Nephron progenitor cell (in vitro differentiated cells): ENCODE results near the gene TECPR2.

ENCODE experiments used
- DNase-seq: peaks from one replicate; pipeline ENCODE4 v3.0.0; 2021
- H3K27ac Mint-ChIP-seq: 2 replicates; pipeline ENCODE4 v1.8.0; 2021; ENCODE audit warnings: mild to moderate bottlenecking, moderate library complexity, mixed read lengths
- H3K27me3 Mint-ChIP-seq: 2 replicates; pipeline ENCODE4 v1.8.0; 2021; ENCODE audit warnings: mild to moderate bottlenecking, low read depth, mixed read lengths; ENCODE audit not compliant: poor library complexity
- H3K36me3 Mint-ChIP-seq: 2 replicates; pipeline ENCODE4 v1.8.0; 2021; ENCODE audit warnings: low read depth, mixed read lengths
- H3K4me1 Mint-ChIP-seq: 2 replicates; pipeline ENCODE4 v1.8.0; 2021; ENCODE audit warnings: mixed read lengths
- H3K4me3 Mint-ChIP-seq: 2 replicates; pipeline ENCODE4 v1.8.0; 2021; ENCODE audit warnings: mild to moderate bottlenecking, moderate library complexity, mixed read lengths
- H3K9me3 Mint-ChIP-seq: 2 replicates; pipeline ENCODE4 v1.8.0; 2021; ENCODE audit warnings: mild to moderate bottlenecking, moderate library complexity, mixed read lengths
- CTCF ChIP-seq: fragments of 200-600 bp; sonication (generic); IDR thresholded peaks from 2 replicates; pipeline ENCODE4 v1.5.0; 2021; ENCODE audit warnings: antibody characterized with exemption

TECPR2 gene

DNA sequence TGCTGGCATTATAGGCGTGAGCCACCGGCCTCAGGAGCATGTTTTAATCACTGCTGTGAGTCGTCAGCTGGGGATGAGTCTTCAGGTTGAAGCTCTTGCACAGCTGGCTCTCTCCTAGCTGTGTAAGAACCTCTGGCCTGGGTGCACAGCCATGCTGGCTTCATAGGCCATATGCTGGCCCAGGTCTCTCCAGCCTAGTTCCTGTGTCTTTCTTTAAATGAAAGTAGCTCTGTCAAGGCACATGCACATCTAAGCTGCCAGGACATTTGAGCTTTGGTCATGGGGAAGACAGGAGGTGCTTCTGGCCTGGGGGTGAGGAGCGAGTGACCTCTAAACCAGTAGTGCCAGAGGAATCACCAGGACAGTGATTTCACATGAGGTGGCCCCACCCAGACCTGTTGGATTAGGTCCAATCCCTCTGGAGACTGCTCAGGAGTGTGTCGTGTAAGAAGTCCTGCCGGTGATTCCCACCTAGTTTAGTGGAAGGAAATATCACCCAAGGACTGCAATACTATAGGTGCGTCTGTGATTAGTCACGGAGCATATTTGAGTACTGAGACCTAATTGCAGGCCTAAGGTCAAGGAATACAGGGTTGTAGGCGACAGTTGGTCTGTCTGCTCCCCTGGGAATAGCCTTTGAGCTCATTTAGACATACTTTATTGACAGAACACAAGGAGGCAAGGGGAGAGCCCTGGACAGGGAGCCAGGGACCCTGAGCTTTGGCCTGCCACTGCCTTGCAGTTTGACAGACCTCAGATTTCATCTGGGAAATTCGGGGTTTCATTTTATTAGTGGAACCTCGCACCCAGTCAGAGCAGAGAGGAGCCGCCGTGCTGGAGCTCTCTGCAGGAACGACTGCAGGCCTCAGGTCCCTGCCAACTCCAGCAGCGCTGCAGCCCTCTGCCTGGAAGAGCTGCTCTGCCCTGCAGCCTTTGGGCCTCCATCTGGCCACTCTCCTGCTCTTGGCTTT lies 79.8 kb downstream of the TECPR2 start:
- Mint-ChIP-seq H3K4me3 (no peak overlapping the region), H3K36me3 (peaks cover 55% of the 10 kb centered on the region), H3K27ac (peak overlapping the region; percentile 94), H3K27me3 (no peaks in the 10 kb centered on the region), H3K9me3 (no peaks in the 10 kb centered on the region), H3K4me1 (peaks cover 14% of the 10 kb centered on the region)
- DNase-seq = no peak
- TF ChIP-seq CTCF = no peak

GRCh38 chr14:102445066-102445465 lies 82.3 kb downstream of the TECPR2 start:
- Mint-ChIP-seq H3K27ac (peak overlapping the region; percentile 54), H3K36me3 (peaks cover 62% of the 10 kb centered on the region), H3K9me3 (no peaks in the 10 kb centered on the region), H3K4me1 (peaks cover 7% of the 10 kb centered on the region), H3K27me3 (no peaks in the 10 kb centered on the region), H3K4me3 (no peak overlapping the region)
- no peak for TF ChIP-seq CTCF
- DNase-seq = no peak

GRCh38 chr14:102445641-102446040 lies 82.9 kb downstream of the TECPR2 start:
- H3K36me3 Mint-ChIP-seq = peaks cover 65% of the 10 kb centered on the region

DNA sequence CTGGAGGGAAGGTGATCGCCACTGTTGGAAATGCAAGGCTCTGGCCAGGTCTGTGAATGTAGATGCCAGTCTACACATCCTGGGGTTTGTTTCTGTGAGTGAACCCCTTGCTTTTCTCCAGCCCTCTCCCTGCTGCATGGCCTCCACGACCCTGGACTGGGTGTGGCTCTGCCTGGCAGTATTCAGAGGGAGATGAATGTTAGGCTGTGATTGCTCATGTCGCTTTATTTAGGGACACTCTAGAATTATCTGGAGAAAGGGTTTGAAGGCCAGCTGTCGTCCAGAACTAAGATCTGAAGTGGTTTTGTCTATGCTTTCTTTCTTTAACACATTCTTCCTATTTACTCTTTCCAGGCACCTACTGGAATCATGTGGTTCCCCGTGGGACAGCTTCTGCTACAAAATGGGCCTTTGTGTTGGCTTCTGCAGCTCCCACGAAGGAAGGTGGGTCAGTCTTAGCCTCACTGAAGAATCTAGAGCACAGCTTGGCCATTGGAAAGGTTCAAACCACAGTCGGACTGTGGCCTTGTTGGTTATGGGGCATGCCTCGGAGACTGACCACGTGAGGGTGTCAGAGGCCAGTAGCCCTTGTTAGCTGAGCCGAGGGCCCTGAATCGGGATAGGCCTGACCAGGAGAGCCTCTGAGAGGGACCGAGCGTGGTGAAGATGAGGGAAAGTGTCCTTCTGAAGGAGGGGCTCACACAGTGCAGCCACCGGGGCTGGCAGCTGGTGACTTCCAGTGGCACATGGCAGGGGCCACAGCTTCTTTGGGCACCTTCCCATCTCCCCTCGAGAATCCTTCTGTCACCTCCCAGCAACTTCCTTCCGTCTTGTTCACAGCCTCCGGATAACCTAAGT lies 87.7 kb downstream of the TECPR2 start:
- no peak overlapping the region for H3K4me3 Mint-ChIP-seq
- H3K27ac Mint-ChIP-seq = peak overlapping the region; percentile 69
- TF ChIP-seq CTCF = no peak
- H3K36me3 Mint-ChIP-seq = peaks cover 53% of the 10 kb centered on the region
- no peak for DNase-seq
- no peaks in the 10 kb centered on the region for H3K9me3 Mint-ChIP-seq
- no peaks in the 10 kb centered on the region for H3K27me3 Mint-ChIP-seq
- H3K4me1 Mint-ChIP-seq = no peaks in the 10 kb centered on the region

More at GRCh38 chr14:102445641-102446040, 82.9 kb downstream of the TECPR2 start:
- Mint-ChIP-seq H3K9me3 (no peaks in the 10 kb centered on the region), H3K4me1 (peaks cover 7% of the 10 kb centered on the region), H3K4me3 (no peak overlapping the region), H3K27ac (no peak overlapping the region), H3K27me3 (no peaks in the 10 kb centered on the region)
- no peak for DNase-seq
- TF ChIP-seq CTCF = no peak

DNA sequence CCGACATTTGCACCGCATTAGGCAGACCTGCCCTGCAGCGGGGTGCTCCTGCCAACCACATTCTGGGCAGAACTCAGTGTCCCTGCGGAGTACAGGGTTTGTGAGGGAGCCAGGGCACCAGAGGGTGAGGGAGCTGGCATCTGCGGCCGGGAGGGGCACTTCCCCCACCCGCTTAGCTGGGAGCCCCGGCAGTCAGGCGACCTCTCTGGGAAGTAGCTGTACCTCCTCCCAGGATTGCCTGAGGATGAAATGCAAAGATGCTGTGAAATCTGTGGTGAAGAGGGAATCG lies 88.3 kb downstream of the TECPR2 start:
- Mint-ChIP-seq H3K27me3 (no peaks in the 10 kb centered on the region), H3K27ac (peak overlapping the region; percentile 25), H3K36me3 (peaks cover 49% of the 10 kb centered on the region), H3K4me1 (no peaks in the 10 kb centered on the region), H3K9me3 (no peaks in the 10 kb centered on the region), H3K4me3 (no peak overlapping the region)
- DNase-seq = no peak
- no peak for TF ChIP-seq CTCF
